GM19043 (cell line): ENCODE results near the gene DENND5B.
"Not testable (repeated sequence)": the region's sequence is repeated elsewhere in the genome, so short reads cannot be mapped to it uniquely, and the experiment has no call there.

Experiments
- ATAC-seq: cut with Tn5 transposase; IDR thresholded peaks from one replicate; pipeline ENCODE4 v1.9.1; 2021; ENCODE audit warnings: low read depth; ENCODE audit not compliant: unreplicated experiment

Gene DENND5B

GRCh38 chr12:31560516-31560915 lies 30.4 kb downstream of the DENND5B start:
- ATAC-seq = no peak

GRCh38 chr12:31558521-31558920 lies 32.4 kb downstream of the DENND5B start:
- no peak for ATAC-seq

GRCh38 chr12:31557707-31558106 lies 33.2 kb downstream of the DENND5B start:
- ATAC-seq = no peak

- ATAC-seq = not testable (repeated sequence)
Observed at GRCh38 chr12:31555466-31555865, 35.5 kb downstream of the DENND5B start.

- not testable (repeated sequence) for ATAC-seq
Observed at GRCh38 chr12:31550590-31550989, 40.3 kb downstream of the DENND5B start.

GRCh38 chr12:31536672-31537071 lies 54.3 kb downstream of the DENND5B start:
- no peak for ATAC-seq

GRCh38 chr12:31533470-31533869 lies 57.5 kb downstream of the DENND5B start:
- ATAC-seq = no peak

- ATAC-seq = no peak
Observed at GRCh38 chr12:31531893-31532292, 59.0 kb downstream of the DENND5B start.

GRCh38 chr12:31528095-31528494 lies 62.8 kb downstream of the DENND5B start:
- no peak for ATAC-seq

GRCh38 chr12:31527083-31527482 lies 63.9 kb downstream of the DENND5B start:
- no peak for ATAC-seq

GRCh38 chr12:31526158-31526546 lies 64.8 kb downstream of the DENND5B start:
- ATAC-seq = no peak

- ATAC-seq = no peak
Observed at GRCh38 chr12:31525496-31526157, 65.3 kb downstream of the DENND5B start.

GRCh38 chr12:31524791-31525495 lies 66.0 kb downstream of the DENND5B start:
- peak; percentile 82 for ATAC-seq

GRCh38 chr12:31523306-31523705 lies 67.6 kb downstream of the DENND5B start:
- ATAC-seq = no peak

- ATAC-seq = no peak
Observed at GRCh38 chr12:31522607-31523006, 68.3 kb downstream of the DENND5B start.

- no peak for ATAC-seq
Observed at GRCh38 chr12:31521964-31522363, 69.0 kb downstream of the DENND5B start.

GRCh38 chr12:31519511-31519910 lies 71.4 kb downstream of the DENND5B start:
- ATAC-seq = no peak

GRCh38 chr12:31518680-31519227 lies 72.2 kb downstream of the DENND5B start:
- no peak for ATAC-seq

- ATAC-seq = no peak
Observed at GRCh38 chr12:31517994-31518393, 72.9 kb downstream of the DENND5B start.

GRCh38 chr12:31516702-31517101 lies 74.2 kb downstream of the DENND5B start:
- ATAC-seq = no peak

GRCh38 chr12:31514912-31515311 lies 76.0 kb downstream of the DENND5B start:
- ATAC-seq = no peak

- ATAC-seq = no peak
Observed at GRCh38 chr12:31510034-31510433, 80.9 kb downstream of the DENND5B start.
